HG02852 (cell line): Measurements from ENCODE around the gene YY1.
"Not testable (repeated sequence)": the region's sequence is repeated elsewhere in the genome, so short reads cannot be mapped to it uniquely, and the experiment has no call there.

ENCODE experiments used
- ATAC-seq: cut with Tn5 transposase; IDR thresholded peaks from one replicate; pipeline ENCODE4 v1.9.1; 2021; ENCODE audit warnings: mild to moderate bottlenecking, moderate library complexity; ENCODE audit not compliant: unreplicated experiment

Gene YY1

GRCh38 chr14:100312110-100312876, 73.3 kb downstream of the YY1 start:
- not testable (repeated sequence) for ATAC-seq

GRCh38 chr14:100312877-100313400, 74.0 kb downstream of the YY1 start:
- no peak for ATAC-seq

- no peak for ATAC-seq
Measured at GRCh38 chr14:100313464-100314230, 74.7 kb downstream of the YY1 start.

GRCh38 chr14:100314724-100315123, 75.8 kb downstream of the YY1 start:
- no peak for ATAC-seq

GRCh38 chr14:100317389-100317788, 78.4 kb downstream of the YY1 start:
- no peak for ATAC-seq

GRCh38 chr14:100317912-100318808, 79.2 kb downstream of the YY1 start:
- ATAC-seq, result peak; percentile 79

- no peak for ATAC-seq
Measured at GRCh38 chr14:100320157-100320856, 81.4 kb downstream of the YY1 start.

GRCh38 chr14:100321473-100322137, 82.7 kb downstream of the YY1 start:
- no peak for ATAC-seq

- no peak for ATAC-seq
Measured at GRCh38 chr14:100322138-100322957, 83.4 kb downstream of the YY1 start.

GRCh38 chr14:100323121-100323941, 84.4 kb downstream of the YY1 start, which contains the start of gene SLC25A47:
TSS of gene SLC25A47 (plus strand) at chr14:100323339. CDS start at chr14:100323415, 76 bp downstream.
- no peak for ATAC-seq

- ATAC-seq, result no peak
Measured at GRCh38 chr14:100323942-100324307, 85.0 kb downstream of the YY1 start.

- ATAC-seq, result no peak
Measured at GRCh38 chr14:100325231-100325632, 86.3 kb downstream of the YY1 start.

GRCh38 chr14:100325958-100326357, 87.0 kb downstream of the YY1 start:
- ATAC-seq, result no peak

GRCh38 chr14:100327128-100327527, 88.2 kb downstream of the YY1 start:
- no peak for ATAC-seq

- ATAC-seq, result no peak
Measured at GRCh38 chr14:100328495-100329163, 89.7 kb downstream of the YY1 start.

GRCh38 chr14:100329233-100330006, 90.5 kb downstream of the YY1 start:
- ATAC-seq, result no peak

GRCh38 chr14:100330007-100330344, 91.0 kb downstream of the YY1 start:
- ATAC-seq, result no peak
